NCI-H1105 treated with DMSO at 0.1 percent for 48 hours (cell line): ENCODE data around the gene ABCG2.

Source experiments
- DNase-seq: peaks from one replicate; lab custom pipeline; 2025; lab: John Stamatoyannopoulos, UW

Gene ABCG2

GRCh38 chr4:88158489-88159228 lies at the start of gene ABCG2:
Gene ABCG2 (minus strand): TSS chr4:88158639. CDS start chr4:88139995, 18,644 bp downstream.
- DNase-seq = peak; percentile 22

DNA sequence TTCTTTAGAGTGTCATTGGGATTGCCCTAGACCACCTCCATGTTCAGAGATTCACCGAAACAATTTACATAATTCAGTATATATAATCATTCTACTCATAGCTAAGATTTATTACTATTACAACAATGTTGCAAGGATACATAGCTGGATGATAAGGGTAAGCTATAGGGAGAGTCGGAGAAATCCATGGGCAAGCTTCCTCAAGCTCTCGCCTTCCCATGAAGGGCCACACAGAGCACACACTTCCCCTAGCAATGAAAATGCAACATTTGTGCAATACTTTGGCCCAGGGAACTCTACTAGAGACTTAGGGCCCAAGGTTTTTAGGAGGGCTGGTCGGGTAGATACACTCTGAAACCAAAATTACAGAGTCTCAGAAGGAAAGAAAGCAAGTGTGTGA lies 49.7 kb upstream of the ABCG2 start:
- no peak for DNase-seq

GRCh38 chr4:88207171-88207570 lies 48.7 kb upstream of the ABCG2 start:
- no peak for DNase-seq

- no peak for DNase-seq
Measured at GRCh38 chr4:88204882-88205281, 46.4 kb upstream of the ABCG2 start.

GRCh38 chr4:88202443-88202842 lies 44.0 kb upstream of the ABCG2 start:
- no peak for DNase-seq

DNA sequence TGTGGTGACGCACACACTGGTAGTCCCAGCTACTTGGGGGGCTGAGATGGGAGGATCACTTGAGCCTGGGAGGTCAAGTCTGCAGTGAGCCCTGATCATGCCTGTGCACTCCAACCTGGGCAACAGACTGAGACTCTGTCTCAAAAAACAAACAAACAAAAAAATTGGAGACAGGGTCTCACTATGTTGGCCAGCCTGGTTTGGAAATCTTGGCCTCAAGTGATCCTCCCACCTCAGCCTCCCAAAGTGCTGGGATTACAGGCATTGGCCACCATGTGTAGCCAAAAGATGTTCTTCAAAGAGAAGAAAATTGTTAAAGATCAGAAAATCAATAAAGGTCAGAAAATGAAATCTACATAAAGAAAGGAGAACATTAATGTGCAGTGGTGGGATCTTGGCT lies 41.7 kb upstream of the ABCG2 start:
- DNase-seq = no peak

- DNase-seq = no peak
Measured at GRCh38 chr4:88196523-88197185, 38.2 kb upstream of the ABCG2 start.

DNA sequence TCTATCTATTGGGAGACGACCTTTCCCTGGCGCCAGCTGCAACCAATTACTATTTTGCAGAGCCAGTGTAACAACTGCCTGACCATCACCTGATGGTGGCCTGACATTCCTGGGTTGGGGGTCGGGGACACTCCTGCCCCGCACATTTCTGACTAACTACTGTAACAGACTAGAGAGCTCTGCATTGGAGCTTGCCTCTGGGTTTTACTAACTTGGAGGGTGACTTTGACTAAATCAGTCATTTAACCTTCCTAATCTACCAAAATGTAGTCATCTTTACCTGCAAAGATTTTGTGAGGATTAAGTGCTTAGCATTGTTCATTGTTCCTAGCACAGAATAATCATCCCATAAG lies 37.5 kb upstream of the ABCG2 start:
- DNase-seq = no peak

DNA sequence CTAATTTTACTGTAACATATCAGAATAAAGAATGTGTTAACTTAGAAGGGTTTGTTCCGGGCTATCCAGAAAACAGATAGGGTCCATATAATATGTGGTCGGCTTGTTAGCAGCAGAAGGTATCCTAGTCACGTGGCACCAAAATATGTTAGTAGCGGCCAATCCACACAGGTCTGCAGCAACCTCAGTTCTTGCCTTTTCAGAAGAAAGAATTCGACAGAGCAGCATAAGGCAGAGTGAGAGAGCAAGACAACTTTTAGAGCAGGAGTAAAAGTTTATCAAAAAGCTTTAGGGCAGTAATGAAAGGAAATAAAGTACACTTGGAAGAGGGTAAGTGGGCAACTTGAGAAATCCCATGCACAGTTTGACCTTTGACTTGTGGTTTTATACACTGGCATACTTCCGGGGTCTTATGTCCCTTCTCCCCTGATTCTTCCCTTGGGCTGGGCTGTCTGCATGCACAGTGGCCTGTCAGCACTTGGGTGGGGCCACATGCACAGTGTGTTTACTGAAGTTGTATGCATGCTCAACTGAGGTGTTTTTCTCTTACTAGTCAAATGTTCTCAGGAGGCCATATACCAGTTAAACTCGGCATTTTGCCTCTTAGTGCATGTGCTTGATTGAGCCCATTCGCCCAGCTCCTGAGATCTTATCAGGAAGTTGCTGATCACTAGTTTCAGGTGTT lies 37.0 kb upstream of the ABCG2 start:
- no peak for DNase-seq

DNA sequence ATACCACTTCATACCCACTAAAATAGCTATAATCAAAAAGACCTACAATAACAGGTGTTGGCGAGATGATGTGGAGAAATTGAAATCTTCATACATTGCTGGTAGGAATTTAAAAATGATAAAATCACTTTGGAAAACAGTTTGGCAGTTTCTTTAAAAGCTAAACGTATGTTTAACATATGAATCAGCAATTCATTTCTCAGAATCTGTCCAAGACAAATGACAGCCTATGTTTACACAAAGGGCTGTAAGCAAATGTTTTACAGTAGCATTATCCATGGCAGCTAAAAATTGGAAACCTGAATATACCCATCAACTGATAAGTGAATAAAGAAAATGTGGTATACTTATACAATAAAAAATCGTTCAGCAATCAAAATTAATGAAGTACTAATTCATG lies 33.0 kb upstream of the ABCG2 start:
- DNase-seq = no peak

- DNase-seq = no peak
Measured at GRCh38 chr4:88189881-88190585, 31.6 kb upstream of the ABCG2 start.

DNA sequence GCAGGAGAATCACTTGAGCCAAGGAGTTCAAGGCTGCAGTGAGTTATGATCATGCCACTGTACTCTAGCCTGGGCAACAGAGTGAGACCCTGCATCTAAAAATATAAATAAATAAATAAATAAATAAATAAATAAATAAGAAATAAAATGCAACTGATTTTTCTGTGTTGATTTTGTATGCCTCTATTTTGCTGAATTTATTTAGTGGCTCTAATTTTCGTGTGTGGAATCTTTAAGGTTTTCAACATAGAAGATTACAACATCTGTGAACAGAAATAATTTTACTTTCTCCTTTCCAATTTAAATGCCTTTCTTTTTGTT lies 30.9 kb upstream of the ABCG2 start:
- no peak for DNase-seq

DNA sequence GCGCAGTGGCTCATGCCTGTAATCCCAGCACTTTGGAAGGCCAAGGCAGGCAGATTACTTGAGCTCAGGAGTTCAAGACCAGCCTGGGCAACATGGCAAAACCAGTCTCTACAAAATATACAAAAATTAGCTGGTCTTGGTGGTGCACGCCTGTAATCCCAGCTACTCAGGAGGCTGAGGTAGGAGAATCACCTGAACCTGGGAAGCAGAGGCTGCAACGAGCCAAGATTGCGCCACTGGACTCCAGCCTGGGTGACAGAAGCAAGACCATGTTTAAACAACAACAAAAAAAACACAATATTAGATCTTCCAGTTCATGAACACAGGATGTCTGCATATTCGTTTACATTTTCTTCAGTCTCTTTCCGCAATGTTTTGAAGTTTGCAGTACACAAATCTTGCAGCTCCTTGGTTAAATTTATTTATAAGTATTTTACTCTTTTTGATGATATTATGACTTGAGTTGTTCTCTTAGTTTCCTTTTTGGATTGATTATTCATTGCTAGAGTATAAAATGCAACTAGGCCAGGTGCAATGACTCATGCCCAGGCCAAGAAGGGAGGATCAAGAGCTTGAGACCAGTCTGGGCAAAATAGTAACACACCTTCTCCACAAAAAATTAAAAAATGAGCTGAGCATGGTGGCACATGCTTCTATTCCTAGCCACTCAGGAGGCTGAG lies 30.4 kb upstream of the ABCG2 start:
- DNase-seq = no peak

- no peak for DNase-seq
Measured at GRCh38 chr4:88187766-88188165, 29.3 kb upstream of the ABCG2 start.

DNA sequence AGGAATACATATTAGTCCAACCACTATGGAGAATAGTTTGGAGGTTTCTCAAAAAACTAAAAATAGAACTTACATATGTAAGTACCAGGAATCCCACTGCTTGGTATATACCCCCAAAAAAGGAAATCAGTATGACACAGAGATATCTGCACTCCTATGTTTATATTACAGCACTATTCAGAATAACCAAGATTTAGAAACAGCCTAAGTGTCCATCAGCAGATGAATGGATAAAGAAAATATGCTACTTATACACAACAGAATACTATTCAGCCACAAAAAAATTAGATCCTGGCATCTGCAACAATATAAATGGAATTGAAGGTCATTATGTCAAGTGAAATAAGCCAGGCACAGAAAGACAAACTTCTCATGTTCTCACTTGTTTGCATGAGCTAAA lies 27.5 kb upstream of the ABCG2 start:
- no peak for DNase-seq

GRCh38 chr4:88179261-88179660 lies 20.8 kb upstream of the ABCG2 start:
- no peak for DNase-seq

GRCh38 chr4:88178626-88179231 lies 20.3 kb upstream of the ABCG2 start:
- DNase-seq = no peak

DNA sequence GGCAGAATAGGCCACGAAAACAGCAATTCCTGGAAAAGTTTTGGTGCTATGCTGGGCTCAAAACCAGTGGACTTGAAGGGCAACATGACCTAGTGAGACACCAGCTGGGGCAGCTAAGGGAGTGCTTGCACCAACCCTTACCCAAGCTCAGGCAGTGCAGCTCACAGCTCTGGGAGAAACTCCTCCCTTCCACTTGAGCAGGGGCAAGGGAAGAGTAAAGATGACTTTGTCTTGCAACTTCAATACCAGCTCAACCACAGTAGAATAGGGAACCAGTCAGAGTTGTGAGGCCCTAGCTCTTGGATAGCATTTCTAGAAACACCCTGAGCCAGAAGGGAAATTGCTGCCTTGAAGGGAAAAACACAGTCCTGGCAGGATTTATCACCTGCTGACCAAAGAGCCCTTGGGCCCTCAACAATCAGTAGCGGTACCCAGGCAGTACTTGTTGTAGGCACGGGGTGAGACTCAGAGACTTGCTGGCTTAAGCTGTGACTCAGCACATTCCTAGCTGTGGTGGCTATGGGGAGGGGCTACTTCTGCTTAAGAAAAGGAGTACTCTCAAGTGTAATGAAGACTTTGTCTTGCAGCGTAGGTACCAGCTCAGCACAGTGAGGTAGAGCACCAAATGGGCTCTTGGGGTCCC lies 19.7 kb upstream of the ABCG2 start:
- no peak for DNase-seq

GRCh38 chr4:88172987-88173386 lies 14.5 kb upstream of the ABCG2 start:
- no peak for DNase-seq

- no peak for DNase-seq
Measured at GRCh38 chr4:88171206-88171605, 12.8 kb upstream of the ABCG2 start.

- DNase-seq = no peak
Measured at GRCh38 chr4:88169298-88169697, 10.9 kb upstream of the ABCG2 start.
